ENCODE measurements around the gene RHPN2.

RHPN2 gene

DNA sequence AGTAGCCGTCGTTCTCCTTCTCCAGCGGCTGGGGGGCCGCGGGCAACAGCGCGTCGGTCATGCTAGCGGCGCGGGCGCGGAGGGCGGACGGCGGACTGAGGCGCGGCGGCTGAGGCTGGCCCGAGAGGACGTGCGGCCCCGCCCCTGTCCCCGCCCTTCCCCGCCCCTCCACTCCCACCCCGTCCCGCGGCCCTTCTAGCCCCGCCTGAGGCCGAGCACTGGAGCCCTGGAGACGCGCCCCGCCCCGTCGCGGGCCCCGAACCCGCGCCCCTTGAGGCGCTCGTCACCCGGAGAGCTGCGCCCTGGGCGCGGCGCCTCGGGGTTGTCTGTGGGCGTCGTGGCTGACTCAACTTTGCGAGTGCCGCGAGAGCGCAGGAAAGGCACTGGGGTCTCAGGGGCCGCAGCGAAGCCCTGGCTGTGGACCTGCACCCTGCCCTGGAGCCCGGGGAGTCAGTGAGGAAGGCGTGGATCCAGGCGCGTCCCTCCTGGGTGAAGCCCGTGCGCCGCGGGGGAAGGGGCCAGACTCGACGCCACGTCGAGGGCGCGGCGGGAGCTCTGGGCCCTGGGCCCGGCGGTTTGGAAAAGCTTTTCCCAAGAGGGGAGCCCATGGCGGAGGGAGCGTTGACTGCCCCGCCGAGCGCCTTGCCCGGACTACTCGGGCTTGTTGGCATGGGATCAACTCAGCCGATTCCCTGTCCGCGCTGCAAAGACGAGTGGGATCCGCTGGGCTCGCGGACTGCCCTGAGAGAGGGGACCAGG is at the start of gene RHPN2:
RHPN2 (minus strand) TSS at position 97 of the 759 bp plus-strand sequence; CDS start at position 61, 36 bp downstream.
- DNase-seq = peak; percentile 84

DNA sequence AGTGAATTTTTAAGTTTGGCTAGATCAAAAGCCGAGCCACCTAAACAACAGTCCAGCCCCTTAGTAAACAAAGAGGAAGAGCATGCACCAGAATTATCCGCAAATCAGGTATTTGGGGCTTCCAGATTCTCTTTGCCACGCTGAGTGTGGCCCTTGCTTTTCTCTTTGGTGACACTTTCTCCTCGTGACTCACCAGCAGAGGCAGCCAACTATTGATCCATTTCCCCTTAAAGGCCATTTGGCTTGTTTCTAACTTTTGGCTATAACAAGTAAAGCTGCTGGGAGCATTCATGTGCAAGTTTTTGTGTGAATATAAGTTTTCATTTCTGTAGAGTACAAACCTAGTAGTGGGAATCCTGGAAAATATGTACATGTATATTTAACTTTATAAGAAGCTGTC is 49.6 kb upstream of the RHPN2 start:
- no peak for DNase-seq

DNA sequence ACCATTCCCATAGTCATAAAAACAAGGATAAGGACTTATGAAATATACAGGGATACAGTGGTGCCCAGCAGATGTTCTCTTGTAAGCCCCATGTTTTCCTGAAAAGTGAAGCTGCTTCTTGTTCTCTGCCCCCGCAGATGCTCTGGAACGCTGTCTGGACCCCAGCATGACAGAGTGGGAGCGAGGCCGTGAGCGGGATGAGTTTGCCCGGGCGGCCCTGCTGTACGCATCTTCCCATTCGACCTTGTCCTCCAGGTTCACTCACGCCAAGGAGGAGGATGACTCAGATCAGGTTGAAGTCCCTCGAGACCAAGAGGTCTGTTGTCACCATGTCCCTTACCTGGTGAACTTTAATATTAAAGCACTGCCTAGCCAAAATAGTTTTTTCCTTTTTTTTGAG is 46.9 kb upstream of the RHPN2 start:
- no peak for DNase-seq

DNA sequence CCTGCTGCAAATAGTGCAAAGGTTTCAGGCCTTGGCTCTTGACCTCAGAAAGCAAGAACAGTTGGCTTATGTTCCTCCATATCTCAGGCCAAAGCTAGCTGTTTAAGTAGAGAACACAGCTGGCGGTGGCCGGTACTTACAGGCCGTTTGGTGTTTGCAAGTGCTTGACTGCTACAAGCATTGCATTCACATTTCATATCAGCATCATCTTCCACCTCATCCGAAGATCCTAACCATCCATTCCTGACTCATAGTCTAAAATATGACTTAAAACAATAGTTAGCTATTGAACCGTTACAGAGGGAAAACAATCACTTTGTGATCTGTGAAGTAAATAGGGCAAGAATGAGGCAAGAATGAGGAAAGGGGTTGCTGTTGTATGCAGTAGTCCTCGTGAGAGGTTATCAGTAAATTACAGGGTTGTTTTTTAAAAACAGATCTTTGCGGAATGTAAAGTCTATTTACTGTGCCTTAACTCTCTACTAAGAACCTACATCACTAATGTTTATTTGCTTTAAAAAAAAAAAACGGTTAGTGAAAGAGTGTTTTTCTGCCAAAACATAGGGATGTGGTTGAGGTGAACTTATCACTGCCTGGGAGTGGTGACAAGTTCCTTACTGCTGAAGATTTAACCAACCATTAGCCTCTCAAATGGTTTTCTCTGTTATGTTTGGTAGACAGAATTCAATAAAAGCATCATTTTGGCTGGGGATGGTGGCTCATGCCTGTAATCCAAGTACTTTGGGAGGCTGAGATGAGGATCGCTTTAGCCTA is 45.6 kb upstream of the RHPN2 start:
- DNase-seq = no peak

DNA sequence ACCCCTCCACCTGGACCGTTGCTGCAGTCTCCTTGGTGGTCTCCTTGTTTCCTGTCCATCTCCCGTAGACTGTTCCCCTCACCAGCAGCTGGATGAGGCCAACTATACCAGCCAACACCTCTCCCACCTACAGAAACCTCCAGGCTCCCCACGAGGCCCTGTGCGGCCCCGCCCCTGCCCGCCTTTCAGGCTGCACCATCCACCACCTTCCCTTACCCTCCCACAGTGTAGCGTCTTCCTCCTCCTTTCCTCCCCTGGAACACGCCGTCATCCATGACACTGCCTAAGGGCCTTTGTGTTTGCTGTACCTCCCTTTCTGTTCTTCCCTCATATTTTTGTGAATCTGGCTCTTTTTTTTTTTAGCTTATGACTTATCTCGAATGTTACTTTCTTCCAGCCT is 43.5 kb upstream of the RHPN2 start:
- DNase-seq = no peak

DNA sequence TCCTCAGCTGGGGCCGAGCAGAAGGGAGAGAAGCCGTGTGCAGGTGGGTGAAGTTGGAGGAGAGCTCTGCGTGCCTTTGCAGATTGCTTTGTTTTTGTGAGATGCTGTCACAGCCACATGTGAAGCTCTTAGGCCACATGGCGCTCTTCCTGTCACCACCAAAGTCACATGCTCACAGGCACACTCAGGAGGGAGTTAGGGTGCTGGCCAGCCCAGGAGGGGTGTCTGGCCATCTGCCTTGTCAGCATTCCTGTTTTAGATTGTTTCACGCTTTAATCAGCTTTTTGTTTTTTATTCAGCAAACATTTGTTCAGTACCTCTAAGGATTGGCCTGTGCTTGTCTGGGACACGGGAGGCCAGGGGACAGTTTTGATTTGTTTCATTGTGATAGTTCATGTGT is 38.2 kb upstream of the RHPN2 start:
- DNase-seq = no peak

DNA sequence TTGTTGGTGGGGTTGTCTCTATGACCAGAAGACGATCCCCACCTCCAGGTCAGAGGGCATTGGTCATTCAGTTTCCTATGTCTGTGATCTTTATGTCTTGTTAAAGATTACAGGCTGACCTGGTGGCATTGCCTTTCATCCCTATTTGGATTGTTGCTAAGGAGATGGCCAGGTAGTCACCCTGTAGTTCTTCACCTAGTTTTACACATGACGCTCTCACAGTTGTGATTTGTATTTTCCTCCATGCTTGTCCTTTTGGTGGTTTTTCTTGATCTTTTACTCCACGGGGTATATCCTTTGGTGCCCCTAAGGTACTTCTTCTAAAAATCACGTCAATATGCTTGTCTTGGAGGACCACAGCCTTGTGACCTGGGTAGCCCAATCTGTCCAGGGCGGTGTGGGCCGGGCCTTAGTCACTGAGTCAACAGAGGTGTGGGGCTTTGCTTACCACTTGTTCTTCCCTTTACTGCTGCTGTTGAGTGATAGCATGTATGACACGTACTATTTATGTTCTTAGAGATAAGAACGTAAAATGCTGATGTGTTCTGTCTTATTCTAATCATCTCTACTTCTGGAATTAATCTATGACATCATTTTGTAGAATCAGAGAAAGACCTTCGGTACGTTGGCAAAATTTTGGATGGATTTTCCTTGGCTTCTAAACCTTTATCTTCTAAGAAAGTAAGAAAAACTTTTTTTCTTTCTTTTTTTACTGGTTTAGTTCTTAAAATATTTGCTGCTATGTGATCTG is 36.4 kb upstream of the RHPN2 start:
- no peak for DNase-seq

DNA sequence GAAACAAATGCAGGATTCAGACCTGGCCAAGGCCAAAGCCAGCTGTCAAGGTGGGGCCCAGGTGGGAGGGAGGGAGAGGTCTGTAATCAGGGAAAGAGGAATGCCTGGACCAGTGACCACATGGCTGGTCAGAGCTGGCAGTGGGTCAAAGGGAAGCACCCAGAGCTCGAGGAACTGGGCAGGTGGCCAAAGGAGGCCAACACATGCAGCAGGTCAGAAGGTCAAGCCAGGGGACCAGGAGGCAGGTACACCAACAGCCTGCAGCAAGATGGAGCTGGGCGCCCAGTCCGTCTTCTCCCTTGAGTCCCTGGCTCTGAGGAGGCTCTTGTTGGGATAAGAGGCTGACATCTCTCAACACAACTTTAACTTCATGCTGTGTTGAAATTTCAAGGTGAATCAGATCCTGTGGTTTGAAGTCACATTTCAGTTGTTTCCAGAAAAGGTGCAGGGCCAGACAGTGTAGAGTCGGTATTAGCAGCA is 33.4 kb upstream of the RHPN2 start:
- no peak for DNase-seq

DNA sequence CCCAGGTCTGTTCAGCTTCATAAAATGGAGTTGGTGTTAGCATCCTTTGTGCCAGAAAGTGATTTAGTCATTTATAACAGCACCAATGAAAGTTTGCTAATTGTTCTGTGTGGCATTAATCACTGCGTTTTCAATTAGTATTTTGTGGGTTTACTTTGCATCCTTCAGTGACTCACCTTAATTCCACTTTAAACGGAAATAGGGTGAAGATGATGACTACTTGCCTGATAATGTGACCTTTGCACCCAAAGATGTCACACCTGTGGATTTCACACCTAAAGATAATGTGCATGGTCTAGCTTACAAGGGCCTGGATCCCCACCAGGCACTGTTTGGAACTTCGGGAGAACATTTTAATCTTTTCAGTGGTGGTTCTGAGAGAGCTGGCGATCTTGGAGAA is 31.3 kb upstream of the RHPN2 start:
- DNase-seq = no peak

DNA sequence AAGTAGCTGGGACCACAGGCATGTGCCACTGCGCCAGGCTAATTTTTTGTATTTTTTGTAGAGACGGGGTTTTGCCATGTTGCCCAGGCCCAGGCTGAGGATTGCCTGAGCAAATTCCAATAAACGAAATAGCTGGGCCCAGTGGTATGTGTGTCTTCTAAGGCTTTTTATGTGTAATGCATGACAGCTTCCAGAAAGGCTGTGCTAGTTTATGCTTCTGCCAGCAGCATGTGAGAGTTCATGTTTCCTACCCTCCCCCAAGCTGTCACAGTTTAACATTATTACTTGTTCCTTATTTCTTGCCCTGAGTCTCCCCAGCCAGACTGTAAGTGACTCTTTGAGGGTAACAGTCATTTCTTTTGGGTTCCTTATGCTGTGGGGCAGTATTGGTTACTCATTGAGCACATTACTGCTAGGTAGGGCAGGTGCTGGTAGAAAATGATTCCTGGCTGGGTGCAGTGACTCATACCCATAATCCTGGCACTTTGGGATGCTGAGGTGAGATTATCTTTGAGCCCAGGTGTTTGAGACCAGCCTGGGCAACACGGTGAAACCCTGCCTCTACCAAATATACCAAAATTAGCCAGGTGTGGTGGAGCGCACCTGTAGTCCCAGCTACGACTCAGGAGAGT is 29.9 kb upstream of the RHPN2 start:
- no peak for DNase-seq

DNA sequence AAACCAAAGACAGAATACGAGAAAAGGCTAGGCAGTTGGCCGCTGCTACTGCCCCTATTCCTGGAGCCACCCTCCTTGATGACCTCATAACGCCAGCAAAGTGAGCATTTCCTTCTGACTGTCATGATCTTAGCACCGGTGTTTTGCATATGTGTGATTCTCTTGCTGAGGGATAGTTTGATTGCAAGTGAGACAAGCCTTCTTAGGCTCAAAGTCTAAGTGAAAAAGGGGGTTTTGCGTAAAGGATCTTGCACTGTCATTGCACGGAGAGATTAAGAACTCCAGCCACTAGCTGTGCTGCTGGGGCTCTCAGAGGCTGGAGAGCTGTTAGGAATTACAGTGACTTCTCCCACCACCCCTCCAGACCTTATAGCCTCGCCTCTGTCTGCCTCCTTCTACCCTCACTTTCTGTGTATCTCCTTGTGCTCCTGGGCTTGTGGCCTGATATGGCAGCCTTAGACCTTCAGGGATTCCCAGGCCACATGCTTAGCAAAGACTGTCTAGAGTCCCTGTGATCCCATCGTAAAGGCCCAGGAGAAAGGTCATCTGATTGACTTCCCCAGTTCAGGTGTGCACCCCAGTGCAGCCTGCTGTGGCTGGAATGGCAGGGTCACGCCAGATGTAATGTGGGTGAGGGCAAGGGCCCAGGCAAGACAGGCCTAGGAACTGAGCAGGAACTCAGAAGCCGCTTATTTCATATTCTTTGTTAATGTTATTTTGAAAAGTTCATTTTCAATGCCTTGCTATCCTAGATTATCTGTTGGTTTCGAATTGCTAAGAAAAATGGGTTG is 28.9 kb upstream of the RHPN2 start:
- DNase-seq = no peak

DNA sequence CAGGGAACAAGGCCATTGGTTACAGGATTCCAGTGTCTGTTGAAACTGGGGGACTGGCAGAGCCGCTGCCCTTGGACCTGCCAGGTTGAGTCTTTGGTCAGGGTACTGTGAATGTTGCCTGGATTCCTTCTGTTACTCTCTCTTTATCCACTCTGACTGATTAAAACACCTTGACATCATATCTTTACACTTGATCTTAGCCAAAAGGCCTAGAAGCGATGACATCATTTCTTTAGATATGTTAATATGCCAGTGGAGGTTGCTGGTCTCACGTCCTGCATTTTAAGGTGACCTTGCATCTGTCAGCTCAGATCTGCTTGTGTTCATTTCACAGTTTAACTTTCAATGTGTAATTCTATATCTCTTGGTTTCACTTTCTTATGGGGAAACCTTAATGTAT is 25.5 kb upstream of the RHPN2 start:
- DNase-seq = no peak

DNA sequence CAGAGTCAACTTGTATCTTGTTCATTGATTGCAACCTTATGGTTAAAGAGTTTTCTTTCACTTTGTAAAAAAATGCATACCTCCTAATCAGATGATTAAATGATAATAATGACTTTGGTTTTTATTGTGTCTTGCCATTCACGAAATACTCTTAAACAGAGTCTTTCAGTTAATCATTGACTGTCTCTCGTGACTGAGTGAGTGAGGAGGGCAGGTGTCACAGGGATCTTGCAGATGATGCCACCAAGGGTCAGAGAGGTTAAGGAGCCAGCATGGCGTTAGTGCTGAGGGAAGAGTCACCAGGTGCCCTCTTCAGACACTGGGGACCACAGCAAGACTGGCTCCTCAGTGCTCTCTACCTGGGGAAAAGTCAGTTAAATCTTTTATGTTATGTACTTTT is 24.3 kb upstream of the RHPN2 start:
- DNase-seq = no peak

DNA sequence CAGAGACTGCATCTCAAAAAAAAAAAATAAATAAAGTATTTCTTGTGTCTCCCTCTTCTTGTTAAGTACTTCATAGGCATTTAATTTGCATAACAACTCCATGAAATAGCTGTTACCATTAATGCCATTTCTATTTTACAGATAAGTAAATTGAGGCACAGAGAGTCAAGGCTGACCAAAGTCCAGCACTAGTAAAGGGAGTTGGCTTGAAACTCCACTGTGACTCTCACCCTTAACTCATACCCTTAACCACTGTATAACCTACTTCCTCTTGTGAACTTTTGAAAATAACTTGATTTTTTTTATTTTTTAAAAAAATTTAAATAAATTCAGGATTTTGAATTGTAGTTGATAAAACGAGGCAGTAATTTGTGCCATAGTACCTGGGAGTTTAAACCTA is 22.3 kb upstream of the RHPN2 start:
- no peak for DNase-seq

DNA sequence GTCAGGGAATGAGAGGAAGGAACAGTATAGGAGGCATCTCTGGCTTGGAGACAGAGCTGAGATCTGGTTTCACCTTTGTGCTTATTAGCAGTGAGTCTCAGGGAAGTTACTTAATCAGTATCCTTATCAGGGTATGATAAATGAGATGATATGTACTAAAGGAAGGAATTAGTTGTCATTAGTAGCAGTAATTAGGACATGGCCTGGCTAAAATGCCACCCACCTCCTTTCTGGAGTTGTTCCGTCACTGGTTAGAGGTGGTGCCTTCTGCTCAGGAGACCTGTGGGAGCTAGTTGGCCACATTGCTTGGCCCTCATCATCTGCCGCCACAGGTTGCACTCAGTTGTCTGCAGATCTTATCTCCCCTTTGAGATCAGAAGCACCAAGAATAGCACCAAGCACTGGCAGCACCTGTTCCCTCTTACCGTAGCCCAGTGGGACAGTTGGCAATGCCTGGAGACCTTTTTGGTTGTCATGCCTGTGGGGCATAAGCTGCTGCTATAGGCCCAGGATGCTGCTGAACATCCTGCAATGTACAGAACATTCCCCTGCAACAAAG is 21.0 kb upstream of the RHPN2 start:
- DNase-seq = no peak

DNA sequence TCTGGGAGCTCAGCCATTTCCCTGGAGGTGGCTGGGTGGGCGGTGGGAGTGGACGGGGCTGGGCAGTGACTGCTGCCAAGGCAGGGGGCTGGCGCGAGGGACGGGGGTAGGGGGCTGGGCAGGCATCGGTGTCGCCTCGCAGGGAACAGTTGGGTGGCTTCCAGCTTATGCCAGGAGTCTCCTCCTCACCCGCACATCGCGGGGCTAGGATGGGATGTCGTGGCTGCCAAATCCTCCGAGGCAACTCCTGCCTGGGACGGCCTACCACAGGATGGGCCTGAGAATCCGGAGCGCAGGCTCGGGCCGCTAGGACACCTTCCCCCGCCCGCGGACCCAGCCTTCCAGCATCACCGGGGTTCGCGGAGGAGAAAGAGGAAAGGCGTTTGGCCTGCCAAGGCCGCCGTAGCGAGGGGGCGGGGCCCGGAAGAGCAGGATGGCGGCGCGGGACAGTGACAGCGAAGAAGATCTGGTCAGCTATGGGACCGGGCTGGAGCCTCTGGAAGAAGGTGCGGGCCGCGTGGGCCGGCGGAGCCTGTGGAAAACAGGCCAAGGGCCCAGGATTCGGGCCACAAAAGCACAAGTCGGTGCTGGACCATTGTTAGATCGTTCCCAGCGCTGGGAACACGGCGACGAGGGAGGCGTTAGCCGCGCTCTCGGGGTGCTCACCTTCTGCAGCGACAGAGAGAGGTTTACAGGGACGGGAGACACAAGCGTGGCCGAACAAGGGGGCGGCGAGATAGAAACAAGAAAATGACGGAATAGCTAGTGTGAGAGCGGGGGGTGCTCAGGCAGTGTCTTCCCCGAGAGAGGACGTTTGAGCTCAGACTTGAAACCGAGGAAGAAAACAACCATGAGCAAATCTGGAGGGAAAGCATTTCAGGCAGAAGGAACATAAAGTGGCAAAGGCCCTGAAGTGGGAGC is 16.3 kb upstream of the RHPN2 start, which contains the start of gene GPATCH1:
GPATCH1 (plus strand) TSS at position 421 of the 921 bp plus-strand sequence; CDS start at position 434, 13 bp downstream.
- peak; percentile 88 for DNase-seq

DNA sequence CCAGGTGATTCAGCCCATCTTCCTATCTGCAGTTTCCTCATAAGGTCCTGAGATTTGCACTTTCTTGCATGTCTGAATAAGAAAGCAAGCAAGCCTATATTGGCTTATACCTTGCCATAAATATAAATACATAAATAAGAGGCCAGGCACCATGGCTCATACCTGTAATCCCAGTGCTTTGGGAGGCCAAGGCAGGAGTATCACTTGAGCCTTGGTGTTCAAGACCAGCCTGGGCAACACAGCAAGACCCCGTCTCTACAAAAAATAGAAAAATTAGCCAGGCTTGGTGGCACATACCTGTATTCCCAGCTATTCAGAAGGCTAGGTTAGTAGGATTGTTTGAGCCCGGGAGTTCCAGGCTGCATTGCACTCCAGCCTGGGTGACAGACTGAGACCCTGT is 10.8 kb upstream of the RHPN2 start:
- DNase-seq = no peak

DNA sequence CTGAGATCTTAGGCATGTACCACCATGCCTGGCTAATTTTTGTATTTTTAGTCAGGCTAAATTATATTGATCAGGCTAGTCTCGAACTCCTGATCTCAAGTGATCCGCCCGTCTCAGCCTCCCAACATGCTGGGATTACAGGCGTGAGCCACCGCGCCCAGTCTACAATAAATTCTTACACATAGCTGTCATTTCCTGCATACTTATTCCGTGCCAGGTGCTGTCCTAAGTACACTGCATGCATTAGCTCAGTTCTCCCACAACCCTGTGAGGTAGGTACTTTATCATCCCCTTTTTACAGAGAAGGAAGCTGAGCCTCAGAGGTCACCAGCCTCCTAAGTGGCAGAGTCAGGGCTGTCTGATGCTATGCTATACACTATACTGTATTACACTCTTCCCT is 7.2 kb upstream of the RHPN2 start:
- no peak for DNase-seq

DNA sequence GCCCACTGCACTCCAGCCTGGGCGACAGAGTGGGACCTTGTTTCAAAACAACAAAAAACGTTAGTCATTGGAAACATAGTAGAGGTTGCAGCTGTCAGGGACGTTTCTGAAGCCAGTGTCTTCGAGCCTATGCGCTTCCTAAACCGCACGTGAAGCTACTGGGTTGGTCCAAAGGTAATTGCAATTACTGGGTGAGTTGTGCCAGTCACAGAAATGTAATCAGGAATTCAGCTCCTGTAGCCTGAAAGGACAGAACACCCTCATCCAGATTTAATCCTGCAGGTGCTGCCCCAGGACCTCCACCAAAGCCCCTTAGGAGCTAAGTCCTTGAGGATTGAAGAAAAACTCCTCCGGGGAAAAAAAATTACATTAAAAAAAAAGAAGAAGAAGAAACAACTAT is 2.4 kb upstream of the RHPN2 start:
- no peak for DNase-seq

DNA sequence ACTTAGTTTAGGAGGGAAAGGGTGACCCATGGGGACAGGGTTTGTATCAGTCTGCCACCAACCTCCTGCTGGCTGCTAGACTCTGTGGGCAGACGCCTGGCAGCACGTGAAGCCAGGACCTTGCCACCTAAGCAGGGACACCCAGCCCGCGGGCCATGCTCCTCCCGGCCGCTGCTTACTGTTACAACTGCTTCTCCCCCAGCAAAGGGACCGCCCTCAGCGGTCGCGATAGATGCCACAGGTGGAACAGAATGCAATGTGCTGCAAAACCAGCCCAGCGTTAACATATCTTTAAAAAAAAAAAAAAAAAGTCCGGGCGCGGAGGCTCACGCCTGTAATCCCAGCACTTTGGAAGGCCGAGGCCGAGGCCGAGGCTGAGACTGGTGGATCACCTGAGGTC is 1.9 kb upstream of the RHPN2 start:
- no peak for DNase-seq

DNA sequence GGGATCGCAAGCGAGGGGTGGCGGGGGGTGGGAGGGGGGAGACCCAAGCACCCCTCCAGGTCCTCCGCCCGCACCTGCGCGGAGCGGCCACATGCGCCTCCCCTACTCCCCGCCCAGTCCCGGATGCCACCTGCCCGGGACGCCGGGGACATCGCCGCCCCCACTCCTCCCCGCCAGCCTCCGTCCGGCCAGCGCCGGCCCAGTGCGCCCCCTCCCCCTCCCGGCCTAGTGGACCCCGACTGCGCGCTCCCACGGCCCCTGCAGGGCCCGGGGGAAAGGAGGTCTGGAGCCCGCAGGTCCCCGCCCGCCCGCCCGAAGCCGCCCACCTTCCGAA is 263 bp downstream of the RHPN2 start:
- DNase-seq = peak; percentile 51

All from NCI-H82 (cell line).